OCI-LY3 (cell line): ENCODE results near the gene CHML.

ENCODE experiments used
- EZH2phosphoT487 ChIP-seq: fragments of 200-600 bp; shearing (Covaris generic); IDR thresholded peaks from 2 replicates; pipeline ENCODE4 v1.6.1; 2018; ENCODE audit warnings: antibody characterized with exemption, mixed run types, low read depth
- TF ChIP-seq, protein P1 (sequence below): fragments of 200-600, 300-600 bp; sonication (generic); IDR thresholded peaks from 2 replicates; pipeline ENCODE4 v1.5.1; 2014; ENCODE audit warnings: antibody characterized with exemption, low read length, low read depth

DNA sequence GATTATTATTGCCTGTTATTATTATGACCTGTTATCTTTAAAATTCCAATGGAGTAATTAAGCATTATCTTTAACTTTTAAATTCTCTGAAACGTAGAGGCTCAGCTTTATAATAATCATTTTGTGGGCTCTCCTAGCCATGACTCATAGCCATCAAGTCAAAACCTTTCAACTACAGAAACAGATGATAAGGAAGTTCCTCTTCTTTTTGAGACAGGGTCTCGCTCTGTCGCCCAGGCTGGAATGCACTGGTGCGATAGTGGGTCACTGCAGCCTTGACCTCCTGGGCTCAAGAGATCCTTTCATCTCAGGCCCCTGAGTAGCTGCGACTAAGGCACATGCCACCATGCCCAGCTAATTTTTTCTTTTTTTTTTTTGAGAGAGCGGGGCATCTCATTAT, 43.5 kb downstream of the CHML start:
- TF ChIP-seq, protein P1, sequence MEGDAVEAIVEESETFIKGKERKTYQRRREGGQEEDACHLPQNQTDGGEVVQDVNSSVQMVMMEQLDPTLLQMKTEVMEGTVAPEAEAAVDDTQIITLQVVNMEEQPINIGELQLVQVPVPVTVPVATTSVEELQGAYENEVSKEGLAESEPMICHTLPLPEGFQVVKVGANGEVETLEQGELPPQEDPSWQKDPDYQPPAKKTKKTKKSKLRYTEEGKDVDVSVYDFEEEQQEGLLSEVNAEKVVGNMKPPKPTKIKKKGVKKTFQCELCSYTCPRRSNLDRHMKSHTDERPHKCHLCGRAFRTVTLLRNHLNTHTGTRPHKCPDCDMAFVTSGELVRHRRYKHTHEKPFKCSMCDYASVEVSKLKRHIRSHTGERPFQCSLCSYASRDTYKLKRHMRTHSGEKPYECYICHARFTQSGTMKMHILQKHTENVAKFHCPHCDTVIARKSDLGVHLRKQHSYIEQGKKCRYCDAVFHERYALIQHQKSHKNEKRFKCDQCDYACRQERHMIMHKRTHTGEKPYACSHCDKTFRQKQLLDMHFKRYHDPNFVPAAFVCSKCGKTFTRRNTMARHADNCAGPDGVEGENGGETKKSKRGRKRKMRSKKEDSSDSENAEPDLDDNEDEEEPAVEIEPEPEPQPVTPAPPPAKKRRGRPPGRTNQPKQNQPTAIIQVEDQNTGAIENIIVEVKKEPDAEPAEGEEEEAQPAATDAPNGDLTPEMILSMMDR, result no peak
- no peak for TF ChIP-seq EZH2phosphoT487
